ENCODE data around the gene SOAT2. TPM values are rescaled to one million over a fixed set of nuclear protein-coding genes. Genes with fewer than 3 reads are reported as not detected.

Gene SOAT2
- not detected in 2 replicates for total RNA-seq

GRCh38 chr12:53102883-53103807 is at the start of gene SOAT2:
SOAT2 (plus strand) TSS chr12:53103486; CDS start chr12:53103578, 92 bp downstream.
- no peak for DNase-seq (ENCODE audit: low read depth in 2 of 2)

GRCh38 chr12:53054112-53054878 is 49.0 kb upstream of the SOAT2 start:
- peak; percentile 80 to 88 for DNase-seq (ENCODE audit: low read depth in 2 of 2)

- no peak for DNase-seq (ENCODE audit: low read depth in 2 of 2)
Measured at GRCh38 chr12:53055471-53056266, 47.6 kb upstream of the SOAT2 start.

GRCh38 chr12:53056296-53056695 is 47.0 kb upstream of the SOAT2 start:
- no peak for DNase-seq (ENCODE audit: low read depth in 2 of 2)

- no peak for DNase-seq (ENCODE audit: low read depth in 2 of 2)
Measured at GRCh38 chr12:53056901-53057300, 46.4 kb upstream of the SOAT2 start.

- DNase-seq (ENCODE audit: low read depth in 2 of 2): no peak
Measured at GRCh38 chr12:53057816-53058500, 45.3 kb upstream of the SOAT2 start.

GRCh38 chr12:53058674-53059433 is 44.4 kb upstream of the SOAT2 start:
- no peak for DNase-seq (ENCODE audit: low read depth in 2 of 2)

- DNase-seq (ENCODE audit: low read depth in 2 of 2): no peak
Measured at GRCh38 chr12:53059434-53060063, 43.7 kb upstream of the SOAT2 start.

GRCh38 chr12:53060064-53060720 is 43.1 kb upstream of the SOAT2 start:
- DNase-seq (ENCODE audit: low read depth in 2 of 2): no peak

GRCh38 chr12:53060721-53061276 is 42.5 kb upstream of the SOAT2 start:
- no peak for DNase-seq (ENCODE audit: low read depth in 2 of 2)

- no peak for DNase-seq (ENCODE audit: low read depth in 2 of 2)
Measured at GRCh38 chr12:53061404-53062010, 41.8 kb upstream of the SOAT2 start.

GRCh38 chr12:53062011-53062961 is 41.0 kb upstream of the SOAT2 start:
- DNase-seq (ENCODE audit: low read depth in 2 of 2): no peak

- no peak for DNase-seq (ENCODE audit: low read depth in 2 of 2)
Measured at GRCh38 chr12:53062977-53063707, 40.1 kb upstream of the SOAT2 start.

GRCh38 chr12:53063708-53064612 is 39.3 kb upstream of the SOAT2 start:
- DNase-seq (ENCODE audit: low read depth in 2 of 2): no peak

- no peak for DNase-seq (ENCODE audit: low read depth in 2 of 2)
Measured at GRCh38 chr12:53064613-53065436, 38.5 kb upstream of the SOAT2 start.
